Tibial nerve (tissue), 4 donors: ENCODE data around the gene CEP164. TPM values are rescaled to one million over a fixed set of nuclear protein-coding genes. Genes with fewer than 3 reads are reported as not detected.

Experiments
- DNase-seq, 2 donors: peaks; one replicate each; pipeline ENCODE4 v3.0.0-alpha.2; 2019; ENCODE audit warnings: low spot score in 2 of 2
- H3K27ac ChIP-seq, 4 donors: fragments of 200-600 bp; sonication (generic) in 3 of 4; one replicate each; pipeline ENCODE4 v1.5.1; 2017 to 2019; ENCODE audit warnings: mild to moderate bottlenecking in 1 of 4
- H3K27me3 ChIP-seq, 2 donors: fragments of 200-600 bp; sonication (generic) in 1 of 2; one replicate each; pipeline versions ENCODE4 v1.5.1 to v1.6.0; 2017 to 2019
- H3K36me3 ChIP-seq, 3 donors: fragments of 200-600 bp; sonication (generic); one replicate each; pipeline ENCODE4 v1.5.1; 2018 to 2019
- H3K4me1 ChIP-seq, 4 donors: fragments of 200-600 bp; sonication (generic) in 3 of 4; one replicate each; pipeline ENCODE4 v1.5.1; 2017 to 2019
- H3K4me3 ChIP-seq, 4 donors: fragments of 200-600 bp; sonication (generic) in 3 of 4; one replicate each; pipeline ENCODE4 v1.5.1; 2017 to 2019; ENCODE audit warnings: mild to moderate bottlenecking in 1 of 4, moderate library complexity in 1 of 4
- H3K9me3 ChIP-seq, 4 donors: fragments of 200-600 bp; sonication (generic) in 3 of 4; one replicate each; pipeline ENCODE4 v1.5.1; 2017 to 2019
- EP300 ChIP-seq, 2 donors: sonication (generic); formaldehyde crosslinking; IDR thresholded peaks; one replicate each; pipeline ENCODE4 v1.6.1; 2017; ENCODE audit warnings: antibody characterized with exemption in 2 of 2, mild to moderate bottlenecking in 1 of 2
- POLR2A ChIP-seq, 2 donors: fragments of 450-650 bp; IDR thresholded peaks; one replicate each; pipeline ENCODE4 v1.6.1; 2017; ENCODE audit warnings: antibody characterized with exemption in 2 of 2, mild to moderate bottlenecking in 2 of 2, moderate library complexity in 2 of 2
- WGBS, 2 donors: methylation state at CpG; one replicate each; pipeline ENCODE4 v1.1.5; 2018; 5-methylcytosine and 5-hydroxymethylcytosine counted together
- total RNA-seq, 4 donors: library from RNA; depleted of rRNA; stranded (reverse); fragments of >200 nt; gene quantifications; one replicate each; pipeline ENCODE4 v1.1.0, GENCODE V29; 2016
- TF ChIP-seq, protein P1 (sequence below), 5 experiments: fragments of 200-600 bp in 3 of 5; fragments of 450-650 bp in 2 of 5; sonication (generic) in 3 of 5; IDR thresholded peaks; one replicate each; pipeline ENCODE4 v1.5.1; 2016 to 2019; ENCODE audit warnings: antibody characterized with exemption in 5 of 5, mild to moderate bottlenecking in 3 of 5, moderate library complexity in 2 of 5

Gene CEP164
- total RNA-seq = 10 to 100 TPM; 23.9 to 53.4 (median 39.4) TPM

- DNase-seq = peak; percentile 89 to 94
- Histone ChIP-seq H3K4me3 (peak within 1 kb of the TSS; percentile 55 to 92 (median 72)), H3K27me3 (no peaks in the 10 kb centered on the region), H3K4me1 (peaks cover 0 to 30% (median 11%) of the 10 kb centered on the region in 4 donors), H3K27ac (peak within 1 kb of the TSS; percentile 71 to 95 (median 86)), H3K9me3 (no peaks in the 10 kb centered on the region), H3K36me3 (no peaks in the 10 kb centered on the region)
- TF ChIP-seq, protein P1, sequence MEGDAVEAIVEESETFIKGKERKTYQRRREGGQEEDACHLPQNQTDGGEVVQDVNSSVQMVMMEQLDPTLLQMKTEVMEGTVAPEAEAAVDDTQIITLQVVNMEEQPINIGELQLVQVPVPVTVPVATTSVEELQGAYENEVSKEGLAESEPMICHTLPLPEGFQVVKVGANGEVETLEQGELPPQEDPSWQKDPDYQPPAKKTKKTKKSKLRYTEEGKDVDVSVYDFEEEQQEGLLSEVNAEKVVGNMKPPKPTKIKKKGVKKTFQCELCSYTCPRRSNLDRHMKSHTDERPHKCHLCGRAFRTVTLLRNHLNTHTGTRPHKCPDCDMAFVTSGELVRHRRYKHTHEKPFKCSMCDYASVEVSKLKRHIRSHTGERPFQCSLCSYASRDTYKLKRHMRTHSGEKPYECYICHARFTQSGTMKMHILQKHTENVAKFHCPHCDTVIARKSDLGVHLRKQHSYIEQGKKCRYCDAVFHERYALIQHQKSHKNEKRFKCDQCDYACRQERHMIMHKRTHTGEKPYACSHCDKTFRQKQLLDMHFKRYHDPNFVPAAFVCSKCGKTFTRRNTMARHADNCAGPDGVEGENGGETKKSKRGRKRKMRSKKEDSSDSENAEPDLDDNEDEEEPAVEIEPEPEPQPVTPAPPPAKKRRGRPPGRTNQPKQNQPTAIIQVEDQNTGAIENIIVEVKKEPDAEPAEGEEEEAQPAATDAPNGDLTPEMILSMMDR (IDR thresholded peaks at IDR 0.05) = no peak
- TF ChIP-seq POLR2A (IDR thresholded peaks at IDR 0.05) (peak; percentile 49 to 57), EP300 (IDR thresholded peaks at IDR 0.05) (peak; percentile 19 to 78)
- WGBS, 2 donors = 0 to 1% methylated on average over 64 of the region's 64 CpGs
Measured at GRCh38 chr11:117327567-117328374, at the start of gene CEP164. Gene CEP164, plus strand, starts transcription at chr11:117327854. Its CDS starts 10,733 bp downstream, at chr11:117338587.

DNA sequence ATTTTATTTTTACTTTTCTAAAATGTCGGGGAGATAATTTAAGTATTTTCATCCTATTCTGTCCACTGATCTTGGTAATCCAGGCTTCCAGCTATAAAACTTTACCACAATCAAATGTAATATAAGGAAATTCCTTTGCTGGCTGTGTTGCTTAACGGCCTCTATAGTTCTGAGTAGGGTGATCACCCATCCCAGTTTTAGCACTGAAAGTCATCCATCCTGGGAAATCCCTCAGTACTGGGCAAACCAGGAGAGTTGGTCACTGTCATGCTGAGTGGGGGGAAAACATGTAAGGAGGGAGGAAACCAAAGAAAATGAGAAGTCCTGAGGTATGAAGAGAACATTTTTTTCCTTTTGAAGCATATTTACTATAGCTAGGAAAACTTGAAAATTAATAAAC lies 49.3 kb upstream of the CEP164 start:
- H3K36me3 ChIP-seq = peaks cover 0 to 56% (median 0%) of the 10 kb centered on the region in 3 donors
- WGBS, 2 donors = 79 to 80% methylated on average over 2 of the region's 2 CpGs

DNA sequence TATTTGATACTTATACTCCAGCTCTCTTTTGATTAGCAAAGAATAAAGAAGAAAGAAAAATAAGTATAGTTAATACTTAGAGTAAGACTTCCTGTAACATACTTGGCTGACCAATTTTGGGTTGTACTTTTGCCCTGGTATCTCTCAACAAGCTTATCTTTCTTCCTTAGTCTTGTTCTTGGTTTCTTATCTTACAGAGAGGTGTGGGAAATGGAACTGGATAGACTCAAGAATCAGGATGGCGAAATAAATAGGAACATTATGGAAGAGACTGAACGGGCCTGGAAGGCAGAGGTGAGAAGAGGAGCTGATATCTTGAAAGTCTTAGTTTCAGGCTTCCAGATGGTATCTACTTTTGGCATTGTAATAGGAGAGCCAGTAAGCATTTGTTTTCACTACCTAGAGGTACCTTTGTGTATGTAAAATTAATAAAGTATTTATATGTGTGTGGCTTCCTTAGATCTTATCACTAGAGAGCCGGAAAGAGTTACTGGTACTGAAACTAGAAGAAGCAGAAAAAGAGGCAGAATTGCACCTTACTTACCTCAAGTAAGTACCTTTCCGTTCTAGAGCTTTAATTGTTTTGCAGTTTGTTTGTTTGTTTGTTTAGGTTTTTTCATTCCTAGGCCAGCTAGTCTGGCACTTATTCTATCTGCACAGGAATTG lies 47.8 kb upstream of the CEP164 start:
- Histone ChIP-seq H3K27me3 (no peaks in the 10 kb centered on the region), H3K9me3 (no peaks in the 10 kb centered on the region), H3K4me1 (no peaks in the 10 kb centered on the region), H3K36me3 (peaks cover 0 to 60% (median 1%) of the 10 kb centered on the region in 3 donors), H3K4me3 (no peak overlapping the region), H3K27ac (no peak overlapping the region)
- 81 to 91% methylated on average over 4 of the region's 4 CpGs for WGBS, 2 donors
- TF ChIP-seq, protein P1 (IDR thresholded peaks at IDR 0.05) = no peak
- TF ChIP-seq EP300 (IDR thresholded peaks at IDR 0.05) = no peak
- no peak for DNase-seq

More for the DNA sequence above, 49.3 kb upstream of the CEP164 start:
- TF ChIP-seq, protein P1 (IDR thresholded peaks at IDR 0.05) = no peak
- no peak for TF ChIP-seq EP300 (IDR thresholded peaks at IDR 0.05)
- no peak for TF ChIP-seq POLR2A (IDR thresholded peaks at IDR 0.05)
- no peak overlapping the region for H3K27ac ChIP-seq
- H3K4me3 ChIP-seq = no peak overlapping the region
- H3K27me3 ChIP-seq = no peaks in the 10 kb centered on the region
- no peaks in the 10 kb centered on the region for H3K4me1 ChIP-seq
- no peaks in the 10 kb centered on the region for H3K9me3 ChIP-seq
- no peak for DNase-seq

- 57 to 59% methylated on average over 6 of the region's 6 CpGs for WGBS, 2 donors
- Histone ChIP-seq H3K27me3 (no peaks in the 10 kb centered on the region), H3K4me1 (no peaks in the 10 kb centered on the region), H3K4me3 (no peak overlapping the region), H3K27ac (no peak overlapping the region), H3K9me3 (no peaks in the 10 kb centered on the region), H3K36me3 (peaks cover 0 to 66% (median 3%) of the 10 kb centered on the region in 3 donors)
- no peak for TF ChIP-seq POLR2A (IDR thresholded peaks at IDR 0.05)
- TF ChIP-seq, protein P1 (IDR thresholded peaks at IDR 0.05) = no peak
- TF ChIP-seq EP300 (IDR thresholded peaks at IDR 0.05) = no peak
- DNase-seq = no peak
Measured at GRCh38 chr11:117281159-117281558, 46.5 kb upstream of the CEP164 start.

DNA sequence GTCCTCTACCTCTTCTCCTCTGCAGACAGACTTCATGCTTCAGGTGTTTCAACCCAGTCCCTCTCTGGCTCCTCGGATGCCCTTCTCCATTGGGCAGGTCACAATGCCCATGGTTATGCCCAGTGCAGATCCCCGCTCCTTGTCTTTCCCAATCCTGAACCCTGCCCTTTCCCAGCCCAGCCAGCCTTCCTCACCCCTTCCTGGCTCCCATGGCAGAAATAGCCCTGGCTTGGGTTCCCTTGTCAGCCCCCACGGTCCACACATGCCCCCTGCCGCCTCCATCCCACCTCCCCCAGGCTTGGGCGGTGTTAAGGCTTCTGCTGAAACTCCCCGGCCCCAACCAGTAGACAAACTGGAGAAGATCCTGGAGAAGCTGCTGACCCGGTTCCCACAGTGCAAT lies 45.8 kb upstream of the CEP164 start:
- H3K27ac ChIP-seq = no peak overlapping the region
- no peak overlapping the region for H3K4me3 ChIP-seq
- TF ChIP-seq EP300 (IDR thresholded peaks at IDR 0.05) = no peak
- TF ChIP-seq, protein P1 (IDR thresholded peaks at IDR 0.05) = no peak
- TF ChIP-seq POLR2A (IDR thresholded peaks at IDR 0.05) = no peak
- no peak for DNase-seq
- H3K27me3 ChIP-seq = no peaks in the 10 kb centered on the region
- WGBS, 2 donors = 98% methylated on average over 7 of the region's 7 CpGs
- no peaks in the 10 kb centered on the region for H3K9me3 ChIP-seq
- H3K4me1 ChIP-seq = no peaks in the 10 kb centered on the region
- H3K36me3 ChIP-seq = peaks cover 0 to 72% (median 3%) of the 10 kb centered on the region in 3 donors
